Measurements from ENCODE around the gene CD247.

GRCh38 chr1:167416506-167416905, 101.8 kb downstream of the CD247 start:
- TF ChIP-seq ZNF18 (CRISPR knock-in tag; IDR thresholded peaks at IDR 0.05; ENCODE audit: insufficient replicate concordance) (no peak), BCLAF1 (IDR thresholded peaks at IDR 0.05) (no peak), ZNF713 (CRISPR knock-in tag; IDR thresholded peaks at IDR 0.05) (no peak), GABPA (IDR thresholded peaks at IDR 0.05; ENCODE audit: low read depth, low read length) (no peak), GABPA (CRISPR knock-in tag; IDR thresholded peaks at IDR 0.05; ENCODE audit: low read depth) (no peak), SRSF4 (IDR thresholded peaks at IDR 0.05; ENCODE audit: low read depth, low read length, poor library complexity, severe bottlenecking) (no peak), PHF21A (CRISPR knock-in tag; IDR thresholded peaks at IDR 0.05) (no peak), ZBTB26 (CRISPR knock-in tag; IDR thresholded peaks at IDR 0.05; ENCODE audit: borderline replicate concordance) (no peak), CTCF (CRISPR knock-in tag; IDR thresholded peaks at IDR 0.05) (no peak), KLF6 (CRISPR knock-in tag; IDR thresholded peaks at IDR 0.05) (no peak), HNF4G (IDR thresholded peaks at IDR 0.05; ENCODE audit: borderline replicate concordance, low read depth, low read length) (no peak), HNF4G (CRISPR knock-in tag; IDR thresholded peaks at IDR 0.05; ENCODE audit: borderline replicate concordance, low read depth) (no peak), FOXK2 (IDR thresholded peaks at IDR 0.05) (no peak)
